HG02798 (cell line): ENCODE data around the gene AK8.
"Not testable (repeated sequence)": the region's sequence is repeated elsewhere in the genome, so short reads cannot be mapped to it uniquely, and the experiment has no call there.

Source experiments
- ATAC-seq: cut with Tn5 transposase; IDR thresholded peaks from one replicate; pipeline ENCODE4 v1.9.1; 2021; ENCODE audit warnings: mild to moderate bottlenecking; ENCODE audit not compliant: unreplicated experiment, poor library complexity

AK8 gene

GRCh38 chr9:132776891-132777290 is 101.2 kb downstream of the AK8 start:
- no peak for ATAC-seq

- ATAC-seq, result no peak
Measured at GRCh38 chr9:132776268-132776667, 101.8 kb downstream of the AK8 start.

GRCh38 chr9:132775720-132776119 is 102.4 kb downstream of the AK8 start:
- no peak for ATAC-seq

GRCh38 chr9:132774886-132775285 is 103.2 kb downstream of the AK8 start:
- ATAC-seq, result no peak

GRCh38 chr9:132773764-132774339 is 104.2 kb downstream of the AK8 start:
- no peak for ATAC-seq

- ATAC-seq, result no peak
Measured at GRCh38 chr9:132773093-132773492, 105.0 kb downstream of the AK8 start.

GRCh38 chr9:132771752-132772151 is 106.3 kb downstream of the AK8 start:
- not testable (repeated sequence) for ATAC-seq

GRCh38 chr9:132770770-132771310 is 107.2 kb downstream of the AK8 start:
- ATAC-seq, result no peak

- ATAC-seq, result peak; percentile 67
Measured at GRCh38 chr9:132769906-132770769, 107.9 kb downstream of the AK8 start.

- ATAC-seq, result peak; percentile 50
Measured at GRCh38 chr9:132768932-132769905, 108.9 kb downstream of the AK8 start.

GRCh38 chr9:132763574-132763973 is 114.5 kb downstream of the AK8 start:
- no peak for ATAC-seq

GRCh38 chr9:132762896-132763295 is 115.2 kb downstream of the AK8 start:
- ATAC-seq, result no peak

GRCh38 chr9:132761602-132762001 is 116.5 kb downstream of the AK8 start:
- ATAC-seq, result no peak

GRCh38 chr9:132760057-132760456 is 118.0 kb downstream of the AK8 start:
- ATAC-seq, result no peak

GRCh38 chr9:132757016-132757415 is 121.1 kb downstream of the AK8 start:
- ATAC-seq, result no peak

- no peak for ATAC-seq
Measured at GRCh38 chr9:132756214-132756845, 121.8 kb downstream of the AK8 start.

- ATAC-seq, result no peak
Measured at GRCh38 chr9:132755096-132755495, 123.0 kb downstream of the AK8 start.

GRCh38 chr9:132754236-132754635 is 123.8 kb downstream of the AK8 start:
- ATAC-seq, result no peak

GRCh38 chr9:132753593-132753880 is 124.5 kb downstream of the AK8 start:
- no peak for ATAC-seq

- no peak for ATAC-seq
Measured at GRCh38 chr9:132752877-132753592, 125.0 kb downstream of the AK8 start.
